ENCODE results near the gene NPTN. TPM values are rescaled to one million over a fixed set of nuclear protein-coding genes. Genes with fewer than 3 reads are reported as not detected.
"Not testable (repeated sequence)": the region's sequence is repeated elsewhere in the genome, so short reads cannot be mapped to it uniquely, and the experiment has no call there.

NPTN gene
- polyA plus RNA-seq, 1 donor: 73.7 TPM

DNA sequence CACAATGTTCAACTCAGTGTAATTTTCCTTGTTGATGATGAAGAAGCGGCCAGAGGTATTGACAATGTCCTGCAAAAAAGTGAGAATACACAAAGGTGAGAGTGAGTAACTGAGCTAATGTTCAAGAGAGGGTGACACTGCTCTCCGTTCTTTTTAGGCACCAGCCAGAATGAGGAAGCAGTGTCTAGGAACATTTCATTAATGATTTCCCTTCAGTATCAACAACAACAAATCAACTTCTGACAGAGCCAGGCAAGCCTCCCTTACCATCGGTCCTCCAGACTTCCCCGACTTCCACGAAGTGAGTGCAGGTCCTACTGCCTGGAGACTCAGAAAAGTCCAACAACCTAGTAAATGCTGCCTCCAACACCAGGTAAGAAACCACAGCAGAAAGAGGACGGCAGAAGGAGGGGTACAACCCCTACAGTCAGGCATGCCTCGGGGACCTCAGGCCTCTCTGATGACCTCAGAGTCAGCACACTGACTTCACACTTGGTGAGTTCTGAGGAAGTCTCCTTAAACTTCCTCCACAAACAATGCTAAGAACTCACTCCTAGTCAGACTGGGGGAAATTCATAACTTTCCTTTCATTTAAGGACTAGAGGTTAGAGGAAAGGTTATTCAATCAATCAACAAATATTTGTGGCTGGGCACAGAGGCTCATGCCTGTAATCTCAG lies 62.7 kb downstream of the NPTN start:
- no peak for DNase-seq (ENCODE audit: low read depth)

DNA sequence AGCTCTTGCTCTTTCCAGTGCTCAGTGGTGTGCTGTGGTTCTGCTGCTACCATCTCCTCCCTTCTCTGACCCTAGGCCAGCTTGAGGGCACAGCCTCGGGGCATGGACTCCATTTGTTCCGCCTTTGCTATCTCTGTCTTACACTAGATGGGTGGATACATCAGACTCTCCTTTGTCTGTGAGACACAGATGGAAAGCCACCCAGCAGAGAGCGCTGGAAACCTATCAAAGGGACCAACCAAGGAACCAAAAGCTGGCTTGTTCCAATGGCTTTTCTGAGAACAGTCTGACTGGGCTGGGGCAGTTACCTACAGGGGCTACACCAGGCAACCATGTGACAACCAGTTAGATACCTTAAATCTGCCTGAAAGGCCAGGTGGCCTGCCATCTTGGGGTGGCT lies 63.8 kb downstream of the NPTN start:
- DNase-seq (ENCODE audit: low read depth): no peak

DNA sequence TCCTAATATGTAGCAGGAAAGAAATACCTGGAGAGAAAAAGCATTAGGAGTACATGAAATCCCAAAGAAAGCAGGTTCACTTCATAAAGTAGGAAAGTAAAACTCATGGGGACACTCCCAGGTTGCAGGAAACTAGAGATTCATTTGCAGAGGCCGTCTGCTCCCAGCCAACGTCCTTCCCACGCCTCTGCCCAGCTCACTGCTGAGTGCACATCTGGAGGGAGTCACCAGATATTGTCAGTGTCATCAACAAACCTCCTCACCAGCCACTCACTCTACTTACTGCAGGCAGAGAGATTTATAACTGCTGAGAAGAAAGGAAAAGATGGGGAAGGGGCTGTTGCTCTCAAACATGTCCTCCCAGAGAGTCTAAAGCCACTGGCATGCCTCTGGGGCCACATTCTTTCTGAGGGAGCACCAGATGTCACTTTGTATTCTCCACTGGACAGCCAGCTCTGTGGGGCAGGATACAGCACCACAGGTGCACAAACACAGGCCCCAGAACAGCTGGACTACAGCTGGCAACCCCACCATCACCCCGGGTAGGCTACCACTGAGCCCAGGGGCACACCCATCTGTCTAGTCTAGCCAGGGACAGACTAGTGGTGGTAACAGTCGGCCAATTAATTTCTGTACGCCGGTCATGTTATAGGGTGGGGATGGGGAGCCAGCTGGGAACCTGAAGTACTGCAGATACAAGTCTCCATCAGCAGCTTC lies 64.5 kb downstream of the NPTN start:
- no peak for DNase-seq (ENCODE audit: low read depth)

DNA sequence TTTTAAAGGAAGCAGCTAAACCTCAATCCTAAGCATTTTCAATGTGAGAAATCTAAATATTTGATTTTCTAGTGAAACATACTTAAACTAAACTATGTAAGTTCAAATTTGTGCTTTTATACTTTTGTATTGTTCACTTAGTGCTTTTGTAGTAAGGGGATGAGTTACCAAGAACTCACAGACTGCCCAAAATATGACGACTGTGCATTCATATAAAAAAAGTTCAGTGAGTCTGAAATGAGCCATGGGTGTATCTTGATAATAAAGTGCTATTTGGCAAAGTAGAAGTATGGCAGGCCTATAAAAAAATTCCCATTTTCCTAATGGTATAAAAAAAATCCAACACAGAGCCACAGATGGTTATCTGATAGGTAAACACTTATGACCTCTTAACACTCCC lies 66.2 kb downstream of the NPTN start:
- no peak for DNase-seq (ENCODE audit: low read depth)

DNA sequence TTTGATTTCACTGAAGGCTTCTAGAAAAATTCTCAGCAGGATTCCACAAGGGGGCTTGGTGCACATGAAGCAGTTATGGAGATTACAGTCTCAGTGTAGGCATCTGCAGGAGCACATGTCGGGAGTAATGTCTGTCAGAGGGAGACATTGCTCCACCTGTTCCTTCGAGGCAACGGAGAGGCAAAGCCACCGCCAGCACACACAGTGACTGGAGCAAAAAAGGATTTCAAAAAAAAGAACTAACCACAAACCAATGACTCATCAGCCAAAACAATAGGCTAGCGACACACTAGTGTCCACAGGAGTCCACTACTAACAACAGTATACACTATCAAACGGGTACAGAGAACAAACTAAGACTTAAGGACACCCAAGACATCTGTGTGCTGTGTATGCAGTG lies 68.9 kb downstream of the NPTN start:
- no peak for DNase-seq (ENCODE audit: low read depth)

DNA sequence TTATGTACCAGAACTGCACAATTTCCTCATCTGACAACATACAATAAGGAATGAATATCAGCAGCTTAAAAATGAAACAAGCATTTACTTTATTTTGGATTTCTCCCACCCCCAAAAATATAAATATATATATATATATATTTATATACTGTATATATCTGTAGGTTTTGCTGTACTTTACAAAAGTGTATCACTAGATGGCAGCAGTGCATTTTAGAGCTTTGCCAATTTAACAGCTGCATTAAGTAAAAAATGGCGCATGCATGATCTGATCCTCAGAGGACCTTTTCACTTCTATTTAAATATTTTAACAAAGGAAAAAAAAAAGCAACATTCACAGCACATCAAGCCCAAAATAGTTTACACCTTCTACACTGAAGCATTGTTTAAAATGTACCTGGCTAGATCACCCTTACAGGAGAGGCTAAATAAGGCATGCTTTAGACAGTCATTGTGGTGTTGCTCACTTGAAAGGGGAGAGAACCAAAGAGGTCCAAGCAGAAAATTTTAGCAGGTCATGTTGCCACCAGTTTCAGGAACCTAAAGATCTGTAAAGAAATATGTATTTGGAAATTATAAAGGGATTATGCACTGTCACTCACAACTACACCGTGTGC lies 72.6 kb downstream of the NPTN start:
- peak; percentile 72 for DNase-seq (ENCODE audit: low read depth)

DNA sequence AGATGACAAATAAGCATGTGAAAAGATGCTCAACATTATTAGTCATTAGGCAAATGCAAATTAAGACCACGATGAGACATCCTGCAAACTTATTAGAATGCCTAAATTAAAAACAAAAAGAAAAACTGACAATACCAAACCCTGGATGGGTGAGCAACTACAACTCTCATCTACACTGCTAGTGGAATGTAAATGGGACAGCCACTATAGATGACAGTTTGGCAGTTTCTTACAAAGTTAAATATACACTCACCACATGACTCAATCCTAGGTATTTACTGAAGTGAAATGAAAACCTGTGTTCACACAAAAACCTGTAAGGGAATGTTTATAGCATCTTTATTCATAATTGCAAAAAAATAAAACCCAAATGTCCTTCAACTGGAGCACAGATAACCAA lies 74.7 kb downstream of the NPTN start:
- DNase-seq (ENCODE audit: low read depth): no peak

DNA sequence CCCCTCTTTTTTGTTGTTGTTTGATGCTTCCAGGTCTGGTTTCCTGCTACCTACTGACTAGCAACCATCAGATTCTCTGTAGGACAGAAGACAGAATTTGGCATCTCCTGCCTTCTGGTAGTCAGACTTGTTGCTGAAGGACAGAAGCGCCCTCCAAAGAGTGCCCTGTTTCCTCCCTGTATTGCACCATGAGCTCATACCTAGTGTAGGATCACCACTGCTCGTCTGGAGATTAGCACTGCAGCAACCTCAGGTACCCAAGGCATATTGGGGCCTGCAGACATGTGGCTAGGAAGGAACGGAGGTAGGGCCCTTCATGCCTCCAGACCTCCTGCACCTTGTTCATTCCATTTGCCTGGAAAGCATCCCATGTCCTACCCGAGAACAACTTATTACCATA lies 78.1 kb downstream of the NPTN start:
- no peak for DNase-seq (ENCODE audit: low read depth)

DNA sequence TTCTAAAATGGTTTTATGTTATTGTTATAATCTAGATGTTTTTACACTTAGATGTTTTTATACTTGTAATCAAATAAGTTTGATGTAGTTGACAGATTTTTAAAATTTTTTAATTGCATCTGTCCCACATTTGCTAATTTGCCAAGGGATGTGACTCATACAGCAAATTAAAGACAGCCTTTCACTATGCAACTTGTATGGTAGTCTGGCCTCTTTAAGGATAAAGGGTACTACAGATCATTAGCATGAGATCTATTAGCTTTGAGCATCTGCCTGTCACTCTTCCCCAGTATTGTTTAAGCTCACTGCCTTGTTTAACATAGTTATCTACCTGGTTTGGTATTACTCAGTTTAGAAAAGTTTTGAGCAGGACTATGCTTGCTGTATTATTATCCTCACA lies 83.0 kb downstream of the NPTN start:
- DNase-seq (ENCODE audit: low read depth): no peak

DNA sequence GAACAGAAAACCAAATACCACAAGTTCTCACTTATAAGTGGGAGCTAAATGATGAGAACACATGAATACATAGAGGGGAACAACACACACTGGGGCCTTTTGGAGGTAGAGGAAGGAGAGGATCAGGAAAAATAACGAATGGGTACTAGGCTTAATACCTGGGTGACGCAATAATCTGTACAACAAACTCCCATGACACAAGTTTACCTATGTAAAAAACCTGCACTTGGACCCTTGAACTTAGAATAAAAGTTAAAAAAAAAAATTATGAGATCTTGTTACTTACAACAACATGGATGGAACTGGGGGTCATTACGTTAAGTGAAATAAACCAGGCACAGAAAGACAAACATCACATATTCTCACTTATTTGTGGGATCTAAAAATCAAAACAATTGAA lies 84.3 kb downstream of the NPTN start:
- not testable (repeated sequence) for DNase-seq (ENCODE audit: low read depth)

DNA sequence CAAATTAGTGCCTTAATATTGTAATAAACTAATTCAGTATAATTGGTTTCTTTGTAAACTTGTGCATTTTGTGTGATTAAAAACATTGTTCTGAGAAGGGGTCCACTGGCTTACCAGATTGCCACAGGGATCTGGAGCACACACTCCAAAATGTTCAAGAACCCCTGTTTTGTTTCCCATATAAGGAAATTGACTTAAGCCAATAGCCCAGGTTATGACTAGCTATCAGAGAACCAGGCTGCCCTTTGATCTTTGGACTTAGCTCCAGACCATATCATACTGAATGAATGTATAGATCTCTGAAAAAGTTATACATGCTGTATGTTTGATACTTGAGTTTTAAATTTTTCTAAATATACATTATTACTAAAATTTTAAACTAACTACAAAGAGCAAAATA lies 91.7 kb downstream of the NPTN start:
- DNase-seq (ENCODE audit: low read depth): no peak

DNA sequence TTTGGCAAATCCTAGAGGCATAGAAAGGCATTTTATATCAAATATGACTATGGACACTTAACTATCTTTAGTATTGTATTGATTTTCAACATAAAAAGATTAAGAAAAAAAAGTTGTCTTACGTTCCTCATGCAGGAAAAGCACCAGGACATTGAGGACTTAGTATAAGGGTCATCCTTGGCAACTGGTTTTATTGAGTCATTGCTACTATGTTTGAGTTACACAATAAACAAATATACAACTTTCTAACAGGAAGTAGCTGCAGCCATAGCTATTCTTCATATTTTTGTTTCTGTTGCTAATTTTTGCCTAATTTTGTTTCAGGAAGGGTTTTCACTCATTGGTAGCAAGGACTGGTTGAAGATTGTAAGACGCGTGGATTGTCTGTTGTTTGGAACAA lies 93.0 kb downstream of the NPTN start:
- DNase-seq (ENCODE audit: low read depth): no peak

DNA sequence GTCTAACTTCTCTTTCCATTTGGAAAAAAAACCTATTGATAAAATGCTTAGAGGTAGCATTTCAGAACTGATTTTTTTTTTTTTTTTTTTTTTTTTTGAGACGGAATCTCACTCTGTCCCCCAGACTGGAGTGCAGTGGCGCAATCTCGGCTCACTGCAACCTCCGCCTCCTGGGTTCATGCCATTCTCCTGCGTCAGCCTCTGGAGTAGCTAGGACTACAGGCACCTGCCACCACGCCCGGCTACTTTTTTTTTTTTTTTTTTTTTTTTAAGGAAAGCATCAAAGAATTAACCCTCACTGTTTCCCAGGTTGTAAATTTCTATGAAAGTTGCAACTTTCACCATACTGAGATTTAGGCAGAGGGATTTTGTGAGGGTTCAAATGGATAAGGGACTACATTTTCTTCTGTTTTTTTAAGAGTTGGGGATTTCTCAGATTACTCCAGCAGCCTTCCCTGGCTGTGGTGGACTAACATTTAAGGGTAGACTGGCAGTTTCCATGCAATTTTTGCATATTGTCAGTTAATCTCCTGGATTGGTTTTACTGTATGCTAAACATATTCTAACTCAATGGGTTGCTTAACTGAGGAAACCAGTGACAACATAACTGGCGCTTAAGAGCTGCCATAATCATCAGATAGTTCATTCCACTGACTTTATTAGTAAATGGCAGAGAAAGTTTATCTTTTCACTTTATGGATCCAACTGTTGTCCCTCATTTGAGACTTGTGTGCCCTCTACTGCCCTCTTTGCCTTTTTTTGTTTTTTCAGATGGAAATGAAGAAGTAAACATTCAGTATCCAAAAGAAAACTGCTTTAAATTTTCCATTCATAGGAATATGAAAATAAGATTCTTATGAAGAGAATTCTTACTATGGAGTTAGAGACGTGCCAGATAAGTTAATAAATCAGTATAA lies 93.7 kb downstream of the NPTN start:
- DNase-seq (ENCODE audit: low read depth): no peak

DNA sequence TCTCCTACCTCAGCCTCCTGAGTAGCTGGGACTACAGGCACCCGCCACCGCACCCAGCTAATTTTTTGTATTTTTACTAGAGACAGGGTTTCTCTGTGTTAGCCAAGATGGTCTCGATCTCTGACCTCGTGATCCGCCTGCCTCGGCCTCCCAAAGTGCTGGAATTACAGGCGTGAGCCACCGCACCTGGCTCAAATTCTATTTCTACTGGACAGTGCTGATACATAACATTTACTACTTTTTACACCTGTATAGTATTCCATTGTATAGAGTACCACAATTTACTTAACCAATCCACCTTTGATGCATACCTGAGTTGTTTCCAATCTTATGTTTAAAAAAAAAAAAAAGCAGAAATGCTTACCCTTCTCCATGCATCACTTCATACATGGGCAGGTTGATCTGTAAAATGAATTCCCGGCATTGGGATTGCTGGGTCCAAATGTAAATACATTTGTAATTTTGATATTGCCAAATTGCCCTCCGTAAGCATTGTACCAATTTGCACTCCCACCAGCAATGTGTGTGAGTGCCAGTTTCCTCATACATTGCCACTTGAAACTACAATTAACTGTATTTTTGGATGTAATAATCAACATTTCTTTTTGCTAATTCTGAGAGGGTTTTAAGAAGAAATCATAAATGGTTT lies 94.5 kb downstream of the NPTN start:
- no peak for DNase-seq (ENCODE audit: low read depth)

DNA sequence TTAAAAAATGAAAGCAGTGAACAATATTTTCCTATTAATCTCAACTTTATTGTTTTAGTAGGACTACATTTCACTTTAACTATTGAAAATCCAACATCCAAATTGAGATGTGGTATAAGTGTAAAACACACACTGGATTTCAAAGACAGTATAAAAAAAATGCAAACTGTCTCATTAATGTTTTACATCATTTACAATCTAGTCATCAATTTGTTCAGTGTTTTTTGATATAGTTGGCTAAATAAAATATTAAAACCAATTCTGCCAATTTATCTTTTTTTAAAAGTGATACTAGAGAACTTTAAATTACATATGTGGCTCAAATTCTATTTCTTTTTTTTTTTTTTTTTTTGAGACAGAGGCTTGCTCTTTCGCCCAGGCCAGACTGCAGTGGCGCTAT lies 95.1 kb downstream of the NPTN start:
- DNase-seq (ENCODE audit: low read depth): no peak

DNA sequence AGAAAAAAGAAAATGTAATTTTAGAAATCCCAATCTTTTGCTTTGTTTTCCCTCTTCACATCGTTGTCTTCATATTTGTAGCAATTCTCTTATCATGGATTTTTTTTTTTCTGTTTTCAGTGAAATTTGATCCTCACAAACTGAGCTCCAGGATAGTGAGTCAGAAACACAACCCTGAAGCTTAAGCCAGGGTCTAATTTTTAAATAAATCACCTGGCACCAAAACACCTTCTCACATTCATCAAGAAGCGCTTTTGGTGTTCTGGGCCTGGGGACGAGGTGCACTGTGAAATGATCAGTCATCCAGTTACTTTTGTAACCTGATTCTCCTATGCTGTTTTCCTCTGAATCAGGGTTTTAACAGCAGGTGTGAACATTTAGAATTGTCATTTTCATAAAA lies 102.5 kb downstream of the NPTN start:
- DNase-seq (ENCODE audit: low read depth): no peak

DNA sequence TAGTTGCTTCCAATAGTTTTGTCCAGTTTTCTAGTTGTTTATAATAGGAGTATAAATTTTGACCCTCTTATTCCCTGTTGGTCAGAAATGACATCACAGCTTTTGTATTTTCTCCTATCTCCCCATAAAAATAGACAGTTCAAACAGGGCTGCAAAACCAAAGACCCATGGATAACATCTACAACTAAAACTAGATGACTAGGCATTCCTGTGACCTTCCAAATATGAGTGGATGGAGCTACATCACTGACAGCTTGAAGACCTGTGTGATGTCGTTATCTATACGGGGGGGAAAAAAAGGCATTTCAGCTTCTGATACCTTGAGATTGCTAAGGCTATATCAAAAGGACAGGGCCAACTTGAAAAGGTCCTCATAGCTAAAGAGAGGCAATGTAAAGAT lies 105.6 kb downstream of the NPTN start:
- no peak for DNase-seq (ENCODE audit: low read depth)

DNA sequence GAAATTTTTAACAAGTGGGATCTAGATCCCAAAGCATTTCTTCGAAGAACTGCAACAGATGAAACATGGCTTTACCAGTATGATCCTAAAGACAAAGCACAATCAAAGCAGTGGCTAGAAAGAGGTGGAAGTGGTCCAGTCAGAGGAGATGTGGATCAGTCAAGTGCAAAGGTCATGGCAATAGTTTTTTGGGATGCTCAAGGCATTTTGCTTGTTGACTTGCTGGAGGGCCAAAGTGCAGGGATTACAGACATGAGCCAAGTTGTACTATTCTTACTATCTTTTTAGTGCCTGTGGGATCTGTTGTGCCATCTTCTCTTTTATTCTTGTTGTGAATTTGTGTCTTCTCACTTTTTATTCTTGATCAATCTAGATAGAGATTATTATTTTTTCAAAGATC lies 108.3 kb downstream of the NPTN start:
- no peak for DNase-seq (ENCODE audit: low read depth)

DNA sequence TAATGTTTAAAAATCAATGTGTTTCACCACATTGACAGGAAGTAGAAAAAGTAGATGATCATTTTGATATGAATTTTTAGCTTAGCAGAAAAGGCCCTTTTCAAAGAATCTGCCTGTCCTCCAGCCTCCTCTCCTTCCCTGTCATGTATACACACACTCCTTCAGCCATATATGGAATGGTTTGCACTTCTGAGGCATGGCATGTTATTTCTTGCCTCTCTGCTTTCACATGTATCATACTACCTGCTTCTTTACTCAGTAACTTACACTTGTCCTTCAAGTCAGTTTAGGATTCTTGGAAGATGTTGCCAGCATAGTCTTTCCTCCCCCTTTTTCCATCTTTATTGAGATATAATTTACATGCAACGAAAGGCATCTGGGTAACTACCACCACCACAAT lies 111.2 kb downstream of the NPTN start:
- no peak for DNase-seq (ENCODE audit: low read depth)

DNA sequence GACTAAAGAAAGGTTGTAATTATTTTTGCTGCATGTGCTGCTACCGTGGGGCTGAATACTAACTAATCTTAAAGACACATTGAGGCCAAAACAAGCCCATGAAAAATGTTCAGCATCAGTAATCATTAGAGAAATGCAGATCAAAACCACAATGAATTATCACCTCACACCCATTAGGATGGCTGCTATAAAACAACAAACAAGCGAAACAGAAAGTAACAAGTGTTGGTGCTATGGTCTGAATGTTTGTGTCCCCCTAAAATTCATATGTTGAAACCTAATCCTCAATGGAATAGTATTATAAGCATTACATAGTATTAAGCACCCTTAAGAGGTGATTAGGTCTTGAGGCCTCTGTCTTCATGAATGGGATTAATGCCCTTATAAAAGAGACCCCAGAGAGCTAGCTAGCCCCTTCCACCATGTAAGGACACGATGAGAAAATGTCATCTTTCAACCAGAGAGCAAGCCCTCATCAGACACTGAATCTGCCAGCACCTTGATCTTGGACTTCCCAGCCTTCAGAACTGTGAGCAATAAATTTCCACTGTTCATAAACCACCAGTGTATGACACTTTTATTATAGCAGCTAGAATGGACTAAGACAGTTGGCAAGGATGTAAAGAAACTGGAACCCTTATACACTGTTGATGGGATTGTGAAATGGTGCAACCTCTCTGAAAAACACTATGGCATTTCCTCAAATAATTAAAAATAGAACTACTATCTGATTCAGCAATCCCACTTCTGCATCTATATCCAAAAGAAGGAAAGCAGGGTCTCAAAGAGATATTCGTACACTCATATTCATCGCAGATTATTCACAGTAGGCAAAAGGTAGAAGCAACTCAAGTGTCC lies 114.1 kb downstream of the NPTN start:
- no peak for DNase-seq (ENCODE audit: low read depth)

Measured in forelimb muscle (tissue), 1 donor.